Sciatic nerve (tissue), 2 donors: ENCODE results near the gene KLF1. TPM values are rescaled to one million over a fixed set of nuclear protein-coding genes. Genes with fewer than 3 reads are reported as not detected.

Experiments used
- ATAC-seq: fragments of 200-7000 bp; cut with Tn5 transposase; one replicate; pipeline ENCODE4 v1.9.1; 2020; ENCODE audit warnings: mild to moderate bottlenecking, moderate library complexity
- DNase-seq: peaks from one replicate; pipeline ENCODE4 v3.0.0-alpha.2; 2020; ENCODE audit warnings: low spot score
- intact Hi-C: fragments of 100-400 bp; cut with DNase I; formaldehyde crosslinking; loops from one replicate; pipeline ENCODE4 v1.14.2; 2022
- microRNA-seq: library from miRNA; unstranded; fragments of <30 nt; microRNA quantifications from one replicate; pipeline ENCODE4 v1.2.0, GENCODE V29; 2020
- total RNA-seq: library from RNA; stranded (reverse); fragmentation: NEBNext Ultra II Directional; extraction: Animal tissue kit (Norgen Biotek cat#: 25700); gene quantifications from one replicate; pipeline ENCODE4 v1.2.1, GENCODE V29; 2021
- donor health status: DM: no; HTN: no; CAD: no.
- donor health status: DM: no; HTN: no; CAD: no.

The KLF1 gene
- total RNA-seq, 1 donor from 2014 or later: 1.1 TPM

DNA sequence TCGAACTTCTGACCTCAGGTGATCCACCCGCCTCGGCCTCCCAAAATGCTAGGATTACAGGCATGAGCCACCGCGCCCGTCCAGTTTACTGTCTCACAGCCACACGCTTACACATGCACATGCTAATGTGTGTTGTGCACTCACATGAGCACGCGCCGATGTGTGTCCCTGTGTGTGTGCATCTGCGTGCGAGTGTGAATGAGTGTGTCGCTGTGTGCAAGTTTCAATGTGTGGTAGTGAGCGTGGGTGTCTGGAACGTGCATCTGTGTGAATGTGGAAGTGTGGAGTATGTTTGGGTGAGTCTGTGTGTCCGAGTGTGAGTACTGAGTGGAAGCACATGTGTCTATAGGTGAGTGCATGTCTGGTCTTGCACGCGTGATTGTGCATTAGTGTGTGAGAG lies 44.5 kb downstream of the KLF1 start:
- no peak for ATAC-seq
- intact Hi-C loops: no loop called here
- no peak for DNase-seq

DNA sequence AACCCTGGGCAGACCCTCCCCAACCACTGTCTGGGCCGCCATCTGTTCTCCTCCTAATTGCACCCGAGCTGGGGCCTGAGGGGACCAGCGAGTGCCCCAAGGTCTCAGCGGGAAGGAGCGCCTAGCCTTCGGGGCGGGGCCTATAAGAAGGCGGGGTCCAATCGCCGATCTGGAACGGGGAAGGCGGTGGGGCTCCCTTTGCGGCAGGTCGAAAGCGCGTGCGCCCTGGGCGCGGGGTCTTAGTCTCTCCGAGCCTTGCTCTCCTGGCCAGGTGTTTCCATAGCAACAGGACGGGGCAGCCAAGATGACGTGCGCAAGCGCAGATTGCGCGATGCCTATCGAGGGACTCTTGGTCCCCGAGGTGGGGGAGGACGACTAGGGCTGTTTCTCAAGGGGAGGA lies 45.9 kb downstream of the KLF1 start:
- intact Hi-C loops: no loop called here
- ATAC-seq (peak; percentile 9), DNase-seq (no peak)

DNA sequence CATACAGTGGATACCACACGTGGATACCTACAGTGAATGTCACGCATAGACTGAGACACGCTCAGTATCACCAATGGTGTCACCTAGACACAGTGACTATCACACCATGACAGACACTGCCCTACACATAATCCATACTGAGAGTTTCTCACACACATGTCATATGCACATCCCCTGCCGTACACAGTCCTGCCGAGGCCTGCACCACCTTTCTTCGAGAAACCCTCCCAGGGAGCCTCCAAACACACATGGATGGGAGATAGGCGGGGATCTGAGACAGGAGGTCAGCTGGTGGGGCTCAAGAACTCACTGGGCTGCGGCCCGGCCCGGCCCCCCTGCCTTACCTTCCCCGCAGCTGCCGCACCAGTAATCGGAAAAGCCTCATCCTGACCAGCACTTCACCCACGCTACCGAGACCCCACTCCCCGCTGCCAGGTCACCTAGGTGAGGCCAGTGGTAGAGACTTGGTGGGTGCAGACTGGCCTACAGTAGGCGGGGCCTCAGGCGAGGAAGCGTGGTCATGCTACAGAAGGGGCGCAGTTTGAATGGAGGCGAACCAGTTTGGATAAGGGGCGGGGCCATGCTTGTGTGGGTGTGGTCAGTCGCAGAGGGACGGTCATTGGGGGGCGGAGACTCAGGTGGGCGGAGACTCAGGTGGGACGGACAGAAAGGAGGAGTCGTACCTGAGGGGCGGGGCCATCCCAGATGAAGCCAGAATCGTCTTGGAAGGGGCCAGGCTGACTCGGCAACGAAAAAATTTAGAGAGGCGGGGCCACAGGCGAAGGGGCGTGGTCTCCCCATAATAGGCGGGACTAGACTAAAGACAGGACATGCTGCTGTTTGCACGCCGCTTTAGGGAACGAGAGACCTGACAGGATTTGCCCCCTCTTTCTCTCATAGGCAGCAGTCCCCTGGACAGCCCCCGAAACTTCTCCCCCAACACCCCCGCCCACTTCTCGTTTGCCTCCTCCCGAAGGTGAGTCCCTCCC lies 46.6 kb downstream of the KLF1 start:
- intact Hi-C loops: no loop called here
- peak; percentile 68 for DNase-seq
- peak; percentile 25 for ATAC-seq

DNA sequence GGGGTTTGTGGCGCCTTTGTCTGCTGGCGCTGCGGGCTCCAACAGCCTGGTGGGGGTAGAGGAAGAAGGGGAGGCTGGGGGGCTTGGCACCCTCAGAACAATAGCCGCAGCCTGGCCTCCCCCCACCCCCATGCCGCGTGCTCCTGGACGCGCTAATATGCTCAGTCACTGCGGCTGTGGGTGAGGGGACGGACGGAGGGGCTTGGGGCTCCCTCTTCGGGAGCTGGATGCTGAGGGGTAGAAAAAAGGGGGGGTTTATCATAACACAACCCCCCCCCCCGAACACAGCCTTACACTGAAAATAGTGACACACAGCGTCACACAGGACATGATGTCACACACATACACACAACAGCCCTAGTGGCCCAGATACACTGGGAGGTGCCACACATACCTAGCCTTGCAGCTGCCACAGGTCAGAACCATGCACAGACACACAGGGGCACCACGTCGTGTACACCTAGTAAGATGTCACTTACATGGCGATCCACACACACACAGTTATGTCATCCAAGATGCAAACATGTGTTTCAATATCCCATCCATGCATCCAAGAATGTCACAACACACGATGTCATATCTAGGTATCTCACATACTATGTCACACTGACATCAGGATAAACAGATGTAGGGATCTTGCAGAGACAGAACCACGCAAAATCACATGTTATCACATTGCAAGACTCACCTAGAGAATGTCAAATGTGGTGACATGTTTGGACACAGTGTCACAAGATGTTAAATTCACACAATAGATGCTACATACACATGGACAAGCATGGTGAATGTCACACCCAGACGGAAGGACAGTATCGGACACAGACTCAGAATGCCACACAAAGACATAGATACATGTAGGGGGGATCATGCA lies 47.9 kb downstream of the KLF1 start:
- ATAC-seq (no peak), DNase-seq (no peak)
- intact Hi-C loops: no loop called here

DNA sequence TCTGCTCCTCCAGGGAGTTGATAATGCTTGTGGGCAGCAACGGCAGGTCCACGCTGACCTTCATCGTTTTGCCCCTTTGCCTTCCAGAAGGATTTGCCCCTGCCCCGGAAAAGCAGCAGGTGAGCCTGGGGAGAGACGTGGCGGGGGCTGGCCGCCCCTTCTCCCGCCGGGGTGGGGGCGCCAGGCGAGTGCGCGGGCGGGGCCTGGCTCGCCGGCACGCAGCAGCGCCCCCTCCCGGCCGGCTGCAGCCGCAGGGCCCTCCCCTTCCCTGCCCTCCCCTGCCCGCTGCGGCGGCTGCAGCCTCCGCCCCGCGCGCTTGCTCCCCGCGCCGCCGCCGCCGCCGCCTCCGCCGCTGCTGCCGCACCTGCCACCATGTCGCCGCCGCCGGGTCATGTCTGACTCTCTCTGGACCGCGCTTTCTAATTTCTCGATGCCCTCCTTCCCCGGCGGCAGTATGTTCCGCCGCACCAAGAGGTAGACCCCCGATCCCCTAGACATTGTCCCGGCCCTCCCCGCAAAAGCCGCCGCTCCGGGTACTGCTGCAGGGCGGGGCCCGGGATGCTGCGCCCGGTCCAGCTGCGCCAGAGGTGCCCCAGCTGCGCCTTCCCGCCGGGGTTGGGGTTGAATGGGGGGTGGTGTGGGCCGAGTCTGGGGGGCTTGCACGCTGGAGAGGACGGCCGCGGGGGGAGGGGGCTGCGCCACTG lies 48.7 kb downstream of the KLF1 start, which contains the start of gene MAST1:
TSS of gene MAST1 (plus strand) at position 334 of the 704 bp plus-strand sequence. CDS start at position 392, 58 bp downstream.
- intact Hi-C loops: no loop called here
- ATAC-seq: no peak
- no peak for DNase-seq

DNA sequence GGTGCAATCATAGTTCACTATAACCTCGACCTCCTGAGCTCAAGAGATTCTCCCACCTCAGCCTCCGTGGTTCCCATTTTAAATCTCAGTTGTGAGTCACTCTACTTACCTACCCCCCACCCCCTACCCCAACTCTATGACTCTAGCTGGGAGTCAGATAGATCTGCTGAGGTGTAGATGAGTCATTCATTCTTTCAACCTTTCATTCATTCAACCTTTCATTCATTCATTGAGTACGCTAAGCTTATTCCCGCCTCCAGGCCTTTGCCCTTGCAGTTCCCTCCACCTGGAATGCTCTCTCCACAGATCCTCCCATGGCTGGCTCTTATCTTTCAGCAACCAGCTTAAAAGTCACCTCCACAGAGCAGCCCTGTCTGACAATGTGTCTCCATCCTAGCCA lies 49.8 kb downstream of the KLF1 start:
- DNase-seq: no peak
- ATAC-seq: no peak
- intact Hi-C loops: no loop called here

DNA sequence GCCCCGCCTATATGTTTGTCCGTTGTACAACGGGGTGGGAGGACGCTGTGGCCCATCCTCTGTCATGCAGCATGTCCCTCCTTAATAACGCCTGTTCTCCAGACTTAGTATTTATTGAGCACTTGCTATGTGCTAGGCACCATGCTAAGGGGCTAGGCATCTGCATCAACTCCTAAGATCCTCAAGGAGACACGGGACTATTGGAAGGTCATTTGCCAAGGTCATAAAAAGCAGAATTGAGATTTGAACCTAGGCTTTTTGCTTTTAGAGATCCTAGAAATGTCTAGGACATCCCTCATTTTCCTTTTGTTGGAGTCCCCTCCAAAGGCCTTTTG lies 50.5 kb downstream of the KLF1 start:
- ATAC-seq (no peak), DNase-seq (no peak)
- intact Hi-C loops: no loop called here

DNA sequence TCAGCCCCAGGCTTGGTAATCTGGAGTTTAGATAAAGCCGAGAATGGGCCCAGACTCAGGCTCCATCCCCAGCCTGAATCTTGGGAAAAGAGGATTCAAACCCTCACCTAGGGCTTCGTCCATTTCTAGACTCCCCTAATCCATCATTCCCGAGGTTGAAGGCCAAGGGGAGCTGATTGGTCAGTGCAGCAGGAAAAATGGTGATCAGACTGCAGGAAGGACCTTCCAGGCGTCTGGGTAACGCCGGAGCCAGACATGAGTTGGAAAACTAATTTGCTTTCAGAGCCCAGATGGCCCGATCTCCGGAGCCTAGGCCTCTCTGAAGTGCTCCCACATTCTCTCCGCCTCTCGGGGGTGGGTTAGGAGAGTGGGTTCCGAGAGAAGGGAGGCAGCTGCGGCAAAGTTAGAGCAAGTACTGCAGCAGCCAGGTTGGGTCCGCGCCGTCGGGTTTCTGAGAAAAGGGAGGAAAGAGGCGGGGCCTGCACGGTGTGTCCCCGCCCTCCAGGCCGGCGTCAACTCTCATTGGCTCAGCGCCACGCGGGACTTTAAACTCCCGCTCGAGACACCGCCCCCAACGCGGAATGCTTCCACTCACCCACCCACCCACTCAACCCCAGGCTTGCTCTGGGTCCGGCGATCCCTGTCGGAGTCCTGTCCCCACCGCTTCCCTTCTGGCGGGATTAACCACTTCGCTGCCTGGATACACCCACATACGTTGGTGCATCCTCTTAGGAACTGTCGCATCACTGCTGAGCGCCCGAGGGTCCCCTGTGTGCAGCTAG lies 51.8 kb downstream of the KLF1 start:
- DNase-seq (no peak), ATAC-seq (no peak)
- intact Hi-C loops: no loop called here

DNA sequence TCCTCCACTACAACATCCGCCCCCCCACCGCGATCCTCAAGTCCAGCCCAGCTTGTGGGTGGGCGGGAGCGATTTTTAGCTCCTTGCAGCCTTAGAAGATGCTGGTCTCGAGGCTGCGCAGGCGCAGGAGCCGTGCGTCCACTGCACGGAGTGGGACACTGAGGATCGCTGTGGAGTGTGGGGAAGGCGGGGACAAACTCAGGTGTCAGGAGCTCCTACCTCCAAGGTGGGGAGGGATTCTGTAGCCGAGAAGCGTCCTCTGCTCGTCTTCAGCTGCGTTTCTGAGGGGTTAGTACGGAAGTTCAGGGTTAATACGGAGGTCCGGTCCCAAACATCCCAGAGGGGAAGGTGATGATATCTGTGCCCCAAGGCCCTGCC lies 52.4 kb downstream of the KLF1 start, which contains the start of gene RTBDN:
TSS of gene RTBDN (minus strand) at position 14 of the 378 bp plus-strand sequence. CDS start 4,600 bp downstream, outside the sequence.
- no peak for ATAC-seq
- intact Hi-C loops: no loop called here
- no peak for DNase-seq

Small RNA genes lying within 50 kb of the gene (microRNA-seq; reads per million reads assigned to microRNA genes)
- gene MIR5695: not detected
- gene MIR6794: not detected

Other genes starting within 250 kb of the KLF1 start
- gene MAN2B1, start 220.5 kb downstream of the KLF1 start, total RNA-seq: 76.4 TPM
- gene WDR83, start 220.4 kb downstream of the KLF1 start, total RNA-seq: 12.3 TPM
- 77.1 TPM for gene DHPS, start 205.3 kb downstream of the KLF1 start, total RNA-seq
- gene GNG14, start 199.2 kb downstream of the KLF1 start, total RNA-seq: not detected
- gene FBXW9, start 190.6 kb downstream of the KLF1 start, total RNA-seq: 3.6 TPM
- 70.6 TPM for gene TNPO2, start 163.3 kb downstream of the KLF1 start, total RNA-seq
- 128 TPM for gene TRIR, start 152.5 kb downstream of the KLF1 start, total RNA-seq
- 30.1 TPM for gene GET3, start 149.7 kb downstream of the KLF1 start, total RNA-seq
- not detected for gene BEST2, start 135.4 kb downstream of the KLF1 start, total RNA-seq
- 45.1 TPM for gene HOOK2, start 111.6 kb downstream of the KLF1 start, total RNA-seq
- gene JUNB, start 95.7 kb downstream of the KLF1 start, total RNA-seq: 279 TPM
- gene PRDX2, start 85.4 kb downstream of the KLF1 start, total RNA-seq: 117 TPM
- gene THSD8, start 85.1 kb downstream of the KLF1 start, total RNA-seq: 2.4 TPM
- 5.1 TPM for gene RNASEH2A, start 80.6 kb downstream of the KLF1 start, total RNA-seq
- not detected for gene RTBDN, start 52.6 kb downstream of the KLF1 start, total RNA-seq
- 0.31 TPM for gene MAST1, start 48.7 kb downstream of the KLF1 start, total RNA-seq
- 26.7 TPM for gene DNASE2, start 5.8 kb downstream of the KLF1 start, total RNA-seq
- gene GCDH, start 4.0 kb upstream of the KLF1 start, total RNA-seq: 24.4 TPM
- not detected for gene SYCE2, start 32.1 kb upstream of the KLF1 start, total RNA-seq
- 33.7 TPM for gene FARSA, start 46.5 kb upstream of the KLF1 start, total RNA-seq
- gene CALR, start 51.4 kb upstream of the KLF1 start, total RNA-seq: 454 TPM
- 102 TPM for gene RAD23A, start 58.7 kb upstream of the KLF1 start, total RNA-seq
- 13.7 TPM for gene GADD45GIP1, start 70.0 kb upstream of the KLF1 start, total RNA-seq
- not detected for gene DAND5, start 82.4 kb upstream of the KLF1 start, total RNA-seq
- 131 TPM for gene NFIX, start 108.3 kb upstream of the KLF1 start, total RNA-seq
- gene LYL1, start 215.7 kb upstream of the KLF1 start, total RNA-seq: 20.2 TPM
- 34.7 TPM for gene TRMT1, start 229.5 kb upstream of the KLF1 start, total RNA-seq
- gene NACC1, start 231.1 kb upstream of the KLF1 start, total RNA-seq: 30.7 TPM